Adrenal gland (tissue), 5 donors: ENCODE measurements around the gene NR1H4.

Source experiments
- CTCF ChIP-seq, 6 experiments: fragments of 450-650 bp in 4 of 6; fragments of 200-600 bp in 2 of 6; sonication (generic) in 1 of 6; IDR thresholded peaks; 1 replicate in 5 of 6; 2 replicates in 1 of 6; pipeline versions ENCODE4 v1.5.1 to v1.8.0; 2016 to 2021; ENCODE audit warnings: antibody characterized with exemption in 6 of 6, mild to moderate bottlenecking in 2 of 6, moderate library complexity in 1 of 6
- POLR2A ChIP-seq, 2 donors: fragments of 450-650 bp; IDR thresholded peaks; one replicate each; pipeline ENCODE4 v1.6.1; 2017; ENCODE audit warnings: antibody characterized with exemption in 2 of 2, mild to moderate bottlenecking in 2 of 2, moderate library complexity in 1 of 2
- donor health status: DM: no; HTN: no; CAD: no.

- TF ChIP-seq CTCF (IDR thresholded peaks at IDR 0.05) (no peak), POLR2A (IDR thresholded peaks at IDR 0.05) (no peak)
Measured at GRCh38 chr12:100593490-100593889, 119.8 kb downstream of the NR1H4 start.
